HG03571 (cell line): ENCODE measurements around the gene CACNA1H.

Experiments used
- ATAC-seq: cut with Tn5 transposase; IDR thresholded peaks from one replicate; pipeline ENCODE4 v1.9.1; 2021; ENCODE audit not compliant: unreplicated experiment

The CACNA1H gene

GRCh38 chr16:1156055-1156982, 3.4 kb downstream of the CACNA1H start:
- ATAC-seq = no peak

GRCh38 chr16:1156983-1157638, 4.2 kb downstream of the CACNA1H start:
- no peak for ATAC-seq

GRCh38 chr16:1157639-1158455, 4.9 kb downstream of the CACNA1H start:
- no peak for ATAC-seq

- ATAC-seq = no peak
Measured at GRCh38 chr16:1158456-1159324, 5.8 kb downstream of the CACNA1H start.

GRCh38 chr16:1159325-1159972, 6.5 kb downstream of the CACNA1H start:
- no peak for ATAC-seq

- ATAC-seq = no peak
Measured at GRCh38 chr16:1159973-1160772, 7.3 kb downstream of the CACNA1H start.

GRCh38 chr16:1160773-1161348, 8.0 kb downstream of the CACNA1H start:
- ATAC-seq = no peak

- no peak for ATAC-seq
Measured at GRCh38 chr16:1162701-1163566, 10.0 kb downstream of the CACNA1H start.

- no peak for ATAC-seq
Measured at GRCh38 chr16:1163567-1164055, 10.7 kb downstream of the CACNA1H start.

GRCh38 chr16:1164382-1164781, 11.5 kb downstream of the CACNA1H start:
- no peak for ATAC-seq

GRCh38 chr16:1164975-1165374, 12.1 kb downstream of the CACNA1H start:
- ATAC-seq = no peak

- ATAC-seq = no peak
Measured at GRCh38 chr16:1165511-1165910, 12.6 kb downstream of the CACNA1H start.

- no peak for ATAC-seq
Measured at GRCh38 chr16:1167276-1168107, 14.6 kb downstream of the CACNA1H start.

GRCh38 chr16:1168837-1169236, 15.9 kb downstream of the CACNA1H start:
- no peak for ATAC-seq

- ATAC-seq = no peak
Measured at GRCh38 chr16:1169285-1170075, 16.6 kb downstream of the CACNA1H start.

- ATAC-seq = no peak
Measured at GRCh38 chr16:1170076-1170418, 17.1 kb downstream of the CACNA1H start.
